ENCODE data around the gene PFDN4. TPM values are rescaled to one million over a fixed set of nuclear protein-coding genes. Genes with fewer than 3 reads are reported as not detected.
"Not testable (repeated sequence)": the region's sequence is repeated elsewhere in the genome, so short reads cannot be mapped to it uniquely, and the experiment has no call there.

PFDN4 gene
- total RNA-seq, 1 donor from 2014 or later: 45.7 TPM

DNA sequence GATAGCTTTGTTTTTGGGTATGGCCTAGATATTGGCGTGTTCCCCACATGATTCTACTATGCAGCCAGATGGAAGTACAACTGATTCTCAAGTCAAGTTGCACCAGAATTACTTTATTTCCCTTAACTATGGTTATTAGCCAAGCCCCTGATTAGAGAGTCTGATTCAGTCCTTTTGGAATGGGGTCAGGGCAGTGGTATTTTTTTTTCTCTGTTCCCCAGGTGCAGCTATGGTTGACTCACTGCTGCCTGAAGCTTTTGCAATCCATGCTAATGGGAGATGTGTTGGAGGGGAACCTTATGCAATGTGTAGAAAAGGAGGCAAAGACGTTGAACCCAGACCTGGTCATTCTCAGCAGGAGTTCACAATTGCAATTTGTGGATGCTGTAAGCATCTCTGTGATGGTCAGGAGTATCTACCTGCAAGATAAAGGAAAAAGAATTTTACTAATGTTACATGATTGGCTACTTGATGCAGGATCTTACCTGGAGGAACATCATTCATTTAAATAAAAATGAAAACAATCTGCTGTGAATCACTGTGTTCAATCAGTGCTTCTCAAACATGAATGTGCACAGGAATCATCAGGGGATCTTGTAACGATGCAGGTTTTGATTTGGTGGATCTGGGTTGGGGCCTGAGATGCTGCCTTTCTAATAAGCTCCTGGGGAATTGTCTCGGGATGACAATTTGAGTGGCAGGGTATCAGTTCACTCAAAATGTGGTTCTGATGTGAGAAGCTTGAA is 49.4 kb downstream of the PFDN4 start:
- H3K9me3 ChIP-seq: no peaks in the 10 kb centered on the region
- H3K27me3 ChIP-seq: no peaks in the 10 kb centered on the region
- no peak for DNase-seq (ENCODE audit: extremely low spot score in 2 of 2)
- no peak overlapping the region for H3K27ac ChIP-seq
- no peaks in the 10 kb centered on the region for H3K4me1 ChIP-seq
- intact Hi-C loops (cut with DNase I): no loop called here
- TF ChIP-seq, protein P1, sequence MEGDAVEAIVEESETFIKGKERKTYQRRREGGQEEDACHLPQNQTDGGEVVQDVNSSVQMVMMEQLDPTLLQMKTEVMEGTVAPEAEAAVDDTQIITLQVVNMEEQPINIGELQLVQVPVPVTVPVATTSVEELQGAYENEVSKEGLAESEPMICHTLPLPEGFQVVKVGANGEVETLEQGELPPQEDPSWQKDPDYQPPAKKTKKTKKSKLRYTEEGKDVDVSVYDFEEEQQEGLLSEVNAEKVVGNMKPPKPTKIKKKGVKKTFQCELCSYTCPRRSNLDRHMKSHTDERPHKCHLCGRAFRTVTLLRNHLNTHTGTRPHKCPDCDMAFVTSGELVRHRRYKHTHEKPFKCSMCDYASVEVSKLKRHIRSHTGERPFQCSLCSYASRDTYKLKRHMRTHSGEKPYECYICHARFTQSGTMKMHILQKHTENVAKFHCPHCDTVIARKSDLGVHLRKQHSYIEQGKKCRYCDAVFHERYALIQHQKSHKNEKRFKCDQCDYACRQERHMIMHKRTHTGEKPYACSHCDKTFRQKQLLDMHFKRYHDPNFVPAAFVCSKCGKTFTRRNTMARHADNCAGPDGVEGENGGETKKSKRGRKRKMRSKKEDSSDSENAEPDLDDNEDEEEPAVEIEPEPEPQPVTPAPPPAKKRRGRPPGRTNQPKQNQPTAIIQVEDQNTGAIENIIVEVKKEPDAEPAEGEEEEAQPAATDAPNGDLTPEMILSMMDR (IDR thresholded peaks at IDR 0.05): no peak
- TF ChIP-seq POLR2A (IDR thresholded peaks at IDR 0.05): no peak
- no peak for TF ChIP-seq POLR2AphosphoS5 (IDR thresholded peaks at IDR 0.05; ENCODE audit: insufficient read depth in 1 of 2, low read depth in 1 of 2)
- no peak overlapping the region for H3K4me3 ChIP-seq
- H3K36me3 ChIP-seq: no peaks in the 10 kb centered on the region

DNA sequence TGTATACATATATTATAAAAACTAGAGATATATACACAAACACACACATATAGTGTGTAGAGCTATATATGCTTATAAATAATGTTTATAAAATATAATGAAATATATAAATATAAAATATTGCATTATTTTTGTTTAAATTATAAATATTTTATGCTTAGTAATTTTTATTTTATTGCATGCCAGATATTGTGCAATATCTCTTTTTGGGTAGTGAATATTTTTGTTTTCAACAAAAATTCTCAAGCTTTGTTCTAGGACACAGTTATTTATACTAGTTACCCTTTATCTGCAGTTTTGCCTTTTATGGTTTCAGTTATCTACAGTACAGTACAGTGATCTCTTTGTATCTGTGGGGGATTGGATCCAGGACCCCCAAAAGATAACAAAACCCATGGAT is 52.2 kb downstream of the PFDN4 start:
- intact Hi-C loops (cut with DNase I): no loop called here
- TF ChIP-seq, protein P1 (IDR thresholded peaks at IDR 0.05): no peak
- TF ChIP-seq POLR2AphosphoS5 (IDR thresholded peaks at IDR 0.05; ENCODE audit: insufficient read depth in 1 of 2, low read depth in 1 of 2) (no peak), POLR2A (IDR thresholded peaks at IDR 0.05) (no peak)
- DNase-seq (ENCODE audit: extremely low spot score in 2 of 2): no peak
- no peaks in the 10 kb centered on the region for H3K4me1 ChIP-seq
- H3K27ac ChIP-seq: no peak overlapping the region
- no peaks in the 10 kb centered on the region for H3K27me3 ChIP-seq
- H3K9me3 ChIP-seq: no peaks in the 10 kb centered on the region
- H3K36me3 ChIP-seq: no peaks in the 10 kb centered on the region
- H3K4me3 ChIP-seq: no peak overlapping the region

DNA sequence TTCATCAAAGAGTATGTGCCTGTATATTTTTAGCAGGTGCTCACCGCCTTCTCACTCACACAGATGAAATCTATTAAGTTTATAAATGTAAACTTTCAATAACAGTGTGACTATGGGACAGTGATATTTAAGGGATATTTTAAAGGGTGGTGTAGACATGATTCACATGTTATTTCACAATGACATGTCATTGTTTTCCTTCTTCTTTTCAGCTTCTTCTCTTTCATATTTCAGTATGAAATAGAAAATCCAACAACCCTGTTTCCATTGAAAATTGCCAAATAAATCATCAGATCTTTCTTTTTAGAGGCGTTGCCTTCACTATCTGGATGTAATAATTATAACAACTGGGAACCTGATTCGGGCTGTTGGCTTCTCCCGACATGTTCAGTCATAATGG is 54.8 kb downstream of the PFDN4 start:
- Histone ChIP-seq H3K27me3 (no peaks in the 10 kb centered on the region), H3K4me3 (no peak overlapping the region), H3K9me3 (no peaks in the 10 kb centered on the region), H3K4me1 (no peaks in the 10 kb centered on the region), H3K27ac (no peak overlapping the region), H3K36me3 (no peaks in the 10 kb centered on the region)
- TF ChIP-seq POLR2AphosphoS5 (IDR thresholded peaks at IDR 0.05; ENCODE audit: insufficient read depth in 1 of 2, low read depth in 1 of 2) (no peak), POLR2A (IDR thresholded peaks at IDR 0.05) (no peak)
- TF ChIP-seq, protein P1 (IDR thresholded peaks at IDR 0.05): no peak
- intact Hi-C loops (cut with DNase I): no loop called here
- DNase-seq (ENCODE audit: extremely low spot score in 2 of 2): no peak

DNA sequence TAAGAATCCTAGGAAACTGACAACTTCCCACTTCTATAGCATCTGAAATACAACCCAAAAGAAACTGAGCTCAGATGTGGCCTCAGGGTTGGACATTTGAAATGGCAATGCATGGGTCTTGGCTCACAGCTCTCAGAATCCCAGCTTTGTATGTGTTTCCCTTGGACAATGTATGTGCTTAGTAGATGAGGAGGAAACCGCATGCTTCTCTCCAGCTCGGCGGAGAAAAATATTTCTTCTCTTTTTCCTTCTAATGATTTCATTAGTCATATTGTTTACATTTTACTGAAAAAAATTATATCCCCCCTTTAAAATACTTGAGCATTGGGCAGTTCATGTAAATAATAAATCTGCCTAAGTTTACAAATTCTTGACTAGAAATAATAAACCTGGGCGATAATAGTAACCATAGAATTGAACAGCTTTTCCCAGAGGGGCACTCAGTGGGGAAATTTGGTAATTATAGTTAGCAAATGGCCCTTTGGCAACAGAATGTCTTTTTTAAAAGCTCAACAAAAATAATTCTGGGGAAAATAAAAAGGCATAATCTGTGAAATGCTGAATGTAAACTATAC is 55.3 kb downstream of the PFDN4 start:
- Histone ChIP-seq H3K4me3 (no peak overlapping the region), H3K27ac (no peak overlapping the region), H3K4me1 (no peaks in the 10 kb centered on the region), H3K36me3 (no peaks in the 10 kb centered on the region), H3K9me3 (no peaks in the 10 kb centered on the region), H3K27me3 (no peaks in the 10 kb centered on the region)
- intact Hi-C loops (cut with DNase I): no loop called here
- no peak for DNase-seq (ENCODE audit: extremely low spot score in 2 of 2)
- TF ChIP-seq, protein P1 (IDR thresholded peaks at IDR 0.05): no peak

DNA sequence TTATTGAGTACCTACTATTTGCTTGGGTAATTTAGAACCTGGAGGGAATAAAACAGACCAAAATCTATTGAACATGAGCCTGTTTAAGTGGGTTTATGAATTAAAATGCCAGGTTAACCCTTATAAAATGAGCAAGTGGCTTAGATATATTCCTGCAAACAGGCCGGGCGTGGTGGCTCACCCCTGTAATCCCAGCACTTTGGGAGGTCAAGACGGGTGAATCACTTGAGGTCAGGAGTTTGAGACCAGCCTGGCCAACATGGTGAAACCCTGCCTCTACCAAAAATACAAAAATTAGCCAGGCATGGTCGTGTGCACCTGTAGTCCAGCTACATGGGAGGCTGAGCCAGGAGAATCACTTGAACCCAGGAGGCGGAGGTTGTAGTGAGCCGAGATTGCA is 57.9 kb downstream of the PFDN4 start:
- H3K4me1 ChIP-seq; H3K27ac ChIP-seq; H3K9me3 ChIP-seq; H3K27me3 ChIP-seq; intact Hi-C loops (cut with DNase I); H3K4me3 ChIP-seq; DNase-seq (ENCODE audit: extremely low spot score in 2 of 2); H3K36me3 ChIP-seq: not testable (repeated sequence)
